ENCODE measurements around the gene DELE1.
A peak's percentile ranks its signal among the peaks of the same experiment; 100 is the strongest.

DELE1 gene

GRCh38 chr5:141923448-141924313 lies at the start of gene DELE1:
Gene DELE1 (plus strand): TSS chr5:141923871. CDS start chr5:141923942, 71 bp downstream.
- peaks cover 4% of the 10 kb centered on the region for H3K4me1 ChIP-seq
- in situ Hi-C loops (cut with MboI; ENCODE audit: low sequenced_read_pairs): no loop called here
- H3K27me3 ChIP-seq (ENCODE audit: low read depth): no peaks in the 10 kb centered on the region
- peak within 1 kb of the TSS; percentile 98 for H3K4me3 ChIP-seq
- peaks cover 23% of the 10 kb centered on the region for H3K36me3 ChIP-seq (replicated peaks)
- DNase-seq (ENCODE audit: low spot score in 2 of 2): peak; percentile 95 to 96
- H3K9me3 ChIP-seq: no peaks in the 10 kb centered on the region

- Histone ChIP-seq H3K27me3 (ENCODE audit: low read depth) (no peaks in the 10 kb centered on the region), H3K4me1 (peaks cover 12% of the 10 kb centered on the region), H3K9me3 (no peaks in the 10 kb centered on the region), H3K36me3 (replicated peaks) (no peaks in the 10 kb centered on the region; the same call in 1 of the 2 replicates), H3K4me3 (no peak overlapping the region)
- DNase-seq (ENCODE audit: low spot score in 2 of 2): no peak
- in situ Hi-C loops (cut with MboI; ENCODE audit: low sequenced_read_pairs): no loop called here
Measured at GRCh38 chr5:141873933-141874261, 49.8 kb upstream of the DELE1 start.

GRCh38 chr5:141874262-141874964 lies 49.3 kb upstream of the DELE1 start:
- in situ Hi-C loops (cut with MboI; ENCODE audit: low sequenced_read_pairs): no loop called here
- no peak for DNase-seq (ENCODE audit: low spot score in 2 of 2)
- Histone ChIP-seq H3K9me3 (no peaks in the 10 kb centered on the region), H3K4me3 (no peak overlapping the region), H3K36me3 (replicated peaks) (no peaks in the 10 kb centered on the region), H3K4me1 (peaks cover 12% of the 10 kb centered on the region), H3K27me3 (ENCODE audit: low read depth) (no peaks in the 10 kb centered on the region)

GRCh38 chr5:141875022-141875740 lies 48.5 kb upstream of the DELE1 start:
- in situ Hi-C loops (cut with MboI; ENCODE audit: low sequenced_read_pairs): loop anchor here (5.0 kb wide), 1 partner anchor 173 kb away; no protein-coding TSS in a partner anchor
- peak overlapping the region; percentile 70 for H3K4me3 ChIP-seq

GRCh38 chr5:141875795-141876627 lies 47.7 kb upstream of the DELE1 start:
- H3K4me3 ChIP-seq: peak overlapping the region; percentile 70

More at GRCh38 chr5:141875022-141875740, 48.5 kb upstream of the DELE1 start:
- no peak for DNase-seq (ENCODE audit: low spot score in 2 of 2)
- no peaks in the 10 kb centered on the region for H3K27me3 ChIP-seq (ENCODE audit: low read depth)
- no peaks in the 10 kb centered on the region for H3K9me3 ChIP-seq
- H3K36me3 ChIP-seq (replicated peaks): no peaks in the 10 kb centered on the region
- H3K4me1 ChIP-seq: peaks cover 12% of the 10 kb centered on the region

GRCh38 chr5:141876628-141877355 lies 46.9 kb upstream of the DELE1 start:
- in situ Hi-C loops (cut with MboI; ENCODE audit: low sequenced_read_pairs): loop anchor here (5.0 kb wide), 1 partner anchor 174 kb away; no protein-coding TSS in a partner anchor
- no peaks in the 10 kb centered on the region for H3K9me3 ChIP-seq
- peak overlapping the region; percentile 70 for H3K4me3 ChIP-seq
- peaks cover 7% of the 10 kb centered on the region for H3K27me3 ChIP-seq (ENCODE audit: low read depth)
- peaks cover 12% of the 10 kb centered on the region for H3K4me1 ChIP-seq
- H3K36me3 ChIP-seq (replicated peaks): no peaks in the 10 kb centered on the region
- DNase-seq (ENCODE audit: low spot score in 2 of 2): peak in 1 of 2 experiments; percentile 40

More at GRCh38 chr5:141875795-141876627, 47.7 kb upstream of the DELE1 start:
- H3K4me1 ChIP-seq: peaks cover 12% of the 10 kb centered on the region
- in situ Hi-C loops (cut with MboI; ENCODE audit: low sequenced_read_pairs): loop anchor here (5.0 kb wide), 1 partner anchor 174 kb away; no protein-coding TSS in a partner anchor
- no peaks in the 10 kb centered on the region for H3K9me3 ChIP-seq
- peak; percentile 39 to 75 for DNase-seq (ENCODE audit: low spot score in 2 of 2)
- H3K36me3 ChIP-seq (replicated peaks): no peaks in the 10 kb centered on the region
- peaks cover 5% of the 10 kb centered on the region; the same call in 1 of the 2 replicates for H3K27me3 ChIP-seq (ENCODE audit: low read depth)

GRCh38 chr5:141877356-141878185 lies 46.1 kb upstream of the DELE1 start:
- Histone ChIP-seq H3K36me3 (replicated peaks) (no peaks in the 10 kb centered on the region), H3K4me3 (peak overlapping the region; percentile 70), H3K9me3 (no peaks in the 10 kb centered on the region), H3K4me1 (peaks cover 12% of the 10 kb centered on the region), H3K27me3 (ENCODE audit: low read depth) (peaks cover 8% of the 10 kb centered on the region)
- peak in 1 of 2 experiments; percentile 61 for DNase-seq (ENCODE audit: low spot score in 2 of 2)
- in situ Hi-C loops (cut with MboI; ENCODE audit: low sequenced_read_pairs): loop anchor here (5.0 kb wide), 1 partner anchor 175 kb away; no protein-coding TSS in a partner anchor

GRCh38 chr5:141878186-141878710 lies 45.4 kb upstream of the DELE1 start, which contains the start of gene PCDH1:
Gene PCDH1 (minus strand): TSS chr5:141878410. CDS start chr5:141878262, 148 bp downstream.
- H3K9me3 ChIP-seq: no peaks in the 10 kb centered on the region
- H3K4me3 ChIP-seq: peak within 1 kb of the TSS; percentile 70
- H3K36me3 ChIP-seq (replicated peaks): no peaks in the 10 kb centered on the region
- H3K4me1 ChIP-seq: peaks cover 10% of the 10 kb centered on the region
- peaks cover 12% of the 10 kb centered on the region for H3K27me3 ChIP-seq (ENCODE audit: low read depth)
- in situ Hi-C loops (cut with MboI; ENCODE audit: low sequenced_read_pairs): loop anchor here (5.0 kb wide), 1 partner anchor 176 kb away; no protein-coding TSS in a partner anchor
- peak in 1 of 2 experiments; percentile 60 for DNase-seq (ENCODE audit: low spot score in 2 of 2)

- H3K36me3 ChIP-seq (replicated peaks): no peaks in the 10 kb centered on the region
- peak; percentile 77 to 92 for DNase-seq (ENCODE audit: low spot score in 2 of 2)
- H3K4me1 ChIP-seq: peaks cover 10% of the 10 kb centered on the region
- peak overlapping the region; percentile 41 for H3K4me3 ChIP-seq
- H3K9me3 ChIP-seq: no peaks in the 10 kb centered on the region
- in situ Hi-C loops (cut with MboI; ENCODE audit: low sequenced_read_pairs): loop anchor here (5.0 kb wide), 1 partner anchor 177 kb away; no protein-coding TSS in a partner anchor
- peaks cover 19% of the 10 kb centered on the region for H3K27me3 ChIP-seq (ENCODE audit: low read depth)
Measured at GRCh38 chr5:141878711-141879425, 44.8 kb upstream of the DELE1 start.

GRCh38 chr5:141879426-141879759 lies 44.3 kb upstream of the DELE1 start:
- Histone ChIP-seq H3K4me1 (peaks cover 10% of the 10 kb centered on the region), H3K4me3 (no peak overlapping the region), H3K36me3 (replicated peaks) (no peaks in the 10 kb centered on the region), H3K27me3 (ENCODE audit: low read depth) (peaks cover 21% of the 10 kb centered on the region), H3K9me3 (no peaks in the 10 kb centered on the region)
- no peak for DNase-seq (ENCODE audit: low spot score in 2 of 2)
- in situ Hi-C loops (cut with MboI; ENCODE audit: low sequenced_read_pairs): loop anchor here (5.0 kb wide), 1 partner anchor 177 kb away; no protein-coding TSS in a partner anchor
